HTERT RPE-1 (cell line): ENCODE data around the gene RPUSD4.

Experiments used
- in situ Hi-C: fragments of 300-500 bp; cut with MboI; formaldehyde crosslinking; loops from 4 replicates; pipeline ENCODE4 v1.14.3; 2020; ENCODE audit warnings: low sequenced_read_pairs

RPUSD4 gene

DNA sequence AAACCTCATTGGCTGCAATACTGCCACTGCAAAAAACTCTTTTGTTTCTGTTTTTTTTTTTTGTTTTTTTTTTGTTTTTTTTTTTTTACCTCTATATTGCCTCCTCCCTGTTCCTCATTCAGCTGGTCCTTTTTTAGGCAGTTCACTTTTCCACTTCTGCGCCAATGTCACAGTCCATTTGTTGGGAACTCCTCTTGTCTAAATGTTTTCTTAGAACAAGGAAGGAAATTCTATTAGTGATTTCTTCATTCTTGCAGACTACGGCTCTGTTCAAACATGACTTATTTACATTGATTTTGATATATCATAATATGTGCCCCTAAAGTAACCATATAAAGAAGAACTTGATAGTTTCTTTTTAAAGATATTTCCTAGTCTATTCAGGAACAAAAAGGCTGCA is 3.0 kb upstream of the RPUSD4 start:
- in situ Hi-C loops = no loop called here

DNA sequence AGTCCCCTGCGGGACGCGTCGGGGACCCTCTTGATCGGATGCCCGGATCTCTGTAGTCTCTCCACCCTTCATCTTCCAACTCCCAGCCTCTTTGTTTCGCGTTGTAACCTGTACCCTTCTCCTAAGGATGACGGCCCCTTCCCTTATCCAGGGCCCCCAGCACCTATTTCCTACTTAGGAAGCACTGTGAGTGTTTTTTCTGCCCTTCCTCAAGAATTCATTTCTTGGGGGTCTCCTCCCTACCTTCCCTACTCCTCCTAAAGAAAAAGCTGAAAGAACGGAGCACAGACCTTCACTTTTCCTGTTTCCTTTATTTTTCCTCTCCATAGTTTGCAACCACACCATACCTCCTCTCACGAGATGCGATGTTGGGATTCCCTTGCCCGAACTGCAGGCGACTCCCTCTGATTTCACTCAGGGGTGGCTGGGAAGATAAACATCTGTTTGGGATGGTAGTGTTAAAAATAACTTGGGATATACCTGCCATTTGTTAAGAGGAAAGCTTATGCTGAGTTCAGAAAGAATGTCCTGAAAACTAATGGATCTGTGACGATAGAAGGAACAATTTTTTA is 725 bp upstream of the RPUSD4 start:
- in situ Hi-C loops = no loop called here

DNA sequence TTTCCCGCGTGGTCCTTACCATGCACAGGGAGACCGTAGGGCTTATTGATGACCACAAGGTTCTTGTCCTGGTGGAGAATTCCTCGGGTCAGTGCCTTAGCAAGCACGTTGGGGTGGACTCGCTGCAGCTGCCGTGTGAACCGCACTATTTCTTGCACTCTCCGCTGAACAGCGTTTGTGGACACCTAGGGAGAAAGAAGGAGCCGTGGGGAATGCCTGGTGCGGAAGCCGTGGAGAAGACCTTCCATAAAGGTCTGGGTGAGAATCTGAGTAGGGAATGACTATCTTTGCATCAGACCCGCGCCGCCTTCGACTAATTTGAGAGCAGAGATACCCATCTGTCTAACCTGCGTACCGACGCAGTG is 597 bp downstream of the RPUSD4 start:
- in situ Hi-C loops = no loop called here

DNA sequence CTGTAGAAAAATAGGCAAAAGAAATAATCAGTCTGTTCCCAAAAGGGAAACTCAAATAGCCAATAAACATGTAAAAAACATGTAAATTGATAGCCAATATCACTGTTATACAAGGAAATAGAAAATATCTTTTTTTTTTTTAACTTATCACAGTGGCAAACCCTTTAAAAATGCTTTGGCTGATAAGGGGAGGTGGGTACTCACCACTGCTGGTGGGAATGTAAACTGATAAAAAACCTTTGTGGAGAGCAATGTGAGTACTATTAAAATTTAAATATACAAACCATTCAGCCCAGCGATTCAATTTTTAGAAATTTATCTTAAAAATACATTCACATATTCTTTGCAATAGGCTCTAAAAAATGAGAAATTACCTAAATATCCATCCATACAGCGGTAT is 3.6 kb downstream of the RPUSD4 start:
- in situ Hi-C loops = no loop called here

DNA sequence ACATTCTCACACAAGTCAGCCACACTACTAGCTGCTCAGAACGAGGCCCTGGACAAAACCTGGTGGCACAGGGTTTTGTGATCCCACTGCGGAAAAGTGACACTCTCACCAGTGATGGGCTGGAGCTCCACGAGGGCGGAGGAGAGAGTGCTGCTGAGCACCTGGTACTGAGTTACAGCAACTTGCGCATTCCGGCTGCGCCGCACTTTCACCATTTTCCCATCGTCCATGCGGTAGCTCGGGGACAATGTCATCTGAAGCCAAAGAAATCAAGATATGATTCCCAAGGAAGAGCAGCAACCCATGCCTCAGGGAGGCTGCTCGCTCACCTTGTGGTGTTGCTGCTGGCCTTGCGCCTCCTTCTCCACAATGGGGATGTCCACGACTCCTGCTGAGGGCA is 6.1 kb downstream of the RPUSD4 start:
- in situ Hi-C loops = no loop called here

DNA sequence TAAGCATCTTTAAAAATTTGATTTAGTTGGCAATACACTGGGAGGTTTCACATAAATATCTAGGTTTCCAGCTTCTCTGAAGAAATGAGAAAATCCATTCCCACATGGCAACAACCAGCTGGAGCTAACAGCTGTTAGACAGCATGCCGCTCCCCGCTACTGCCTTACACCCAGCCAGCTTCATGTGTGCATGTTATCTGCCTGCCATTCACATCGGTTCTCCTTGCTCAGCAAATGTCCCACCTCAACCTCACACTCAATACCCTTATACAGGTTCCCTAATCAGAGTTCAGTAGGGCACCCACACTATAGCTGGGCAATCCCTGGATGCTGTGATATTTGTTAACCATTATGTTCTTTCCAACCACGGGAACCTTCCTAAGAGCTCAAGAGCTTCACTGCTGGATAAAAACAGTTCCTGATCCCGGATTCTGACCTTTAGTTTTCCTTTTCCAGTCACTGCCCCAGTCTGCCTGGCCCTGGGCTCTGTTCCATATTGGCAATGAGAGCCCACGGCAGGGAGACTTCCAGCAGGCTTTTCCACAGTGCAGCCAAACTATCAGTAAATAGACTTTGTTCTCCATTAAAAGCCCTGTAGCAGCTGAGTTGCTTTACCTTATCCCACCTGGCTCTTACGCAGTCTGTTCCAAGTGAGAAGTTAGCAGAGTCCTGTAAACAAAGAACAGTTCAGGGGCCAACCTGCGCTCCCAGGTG is 8.6 kb downstream of the RPUSD4 start:
- in situ Hi-C loops = no loop called here

DNA sequence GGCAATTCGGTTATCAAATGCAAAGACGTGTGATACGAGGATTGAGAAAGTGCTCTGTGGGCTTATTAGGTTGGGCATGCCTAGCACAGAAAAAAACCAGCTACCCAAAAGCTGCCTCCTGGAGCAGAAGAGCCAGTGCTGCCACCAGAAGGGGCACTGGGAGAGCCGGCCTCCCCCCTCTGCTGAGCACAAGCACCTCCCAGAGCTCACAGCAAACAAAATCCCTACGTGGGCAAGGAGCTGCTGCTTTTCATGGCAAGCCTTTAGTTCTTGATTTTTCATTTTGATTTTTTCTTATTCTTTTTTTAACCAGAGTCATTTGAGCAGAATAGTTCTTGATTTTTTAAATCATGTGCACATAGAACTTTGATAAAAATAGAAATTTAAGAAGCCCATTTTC is 12.8 kb downstream of the RPUSD4 start:
- in situ Hi-C loops = loop anchor here (25.0 kb wide), 1 partner anchor 286 kb away; the partner anchor contains the start of genes DDX25 and PUS3

DNA sequence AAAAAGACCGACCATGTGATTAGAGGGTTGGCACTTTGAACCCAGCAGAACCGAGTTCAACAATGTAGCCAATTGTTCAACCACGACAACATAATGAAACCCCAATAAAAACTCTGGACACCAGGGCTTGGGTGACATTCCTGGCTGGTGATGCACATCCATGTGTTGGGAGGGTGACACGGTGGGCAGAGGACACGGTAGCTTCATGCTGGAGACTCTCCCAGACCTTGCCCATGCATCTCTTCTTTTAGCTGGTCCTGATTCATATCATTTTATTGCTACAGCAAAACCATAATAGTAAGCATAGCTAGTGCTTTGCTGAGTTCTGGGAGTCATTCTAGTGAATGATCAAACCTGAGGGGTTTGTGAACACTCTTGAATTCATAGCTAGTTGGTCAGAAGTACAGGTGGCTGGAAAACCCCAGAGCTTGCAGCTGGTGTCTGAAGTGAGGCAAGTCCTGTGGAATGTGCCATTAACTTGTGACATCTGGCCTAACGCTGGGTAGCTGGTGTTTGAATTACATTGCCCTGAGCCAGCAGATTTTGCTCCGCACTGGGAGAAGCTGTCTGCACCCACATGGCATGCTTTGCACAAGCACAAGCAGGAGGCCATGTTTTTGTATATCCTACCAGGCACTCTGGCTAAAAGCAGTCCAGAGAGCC is 14.0 kb downstream of the RPUSD4 start:
- in situ Hi-C loops = loop anchor here (25.0 kb wide), 1 partner anchor 285 kb away; the partner anchor contains the start of genes DDX25 and PUS3

DNA sequence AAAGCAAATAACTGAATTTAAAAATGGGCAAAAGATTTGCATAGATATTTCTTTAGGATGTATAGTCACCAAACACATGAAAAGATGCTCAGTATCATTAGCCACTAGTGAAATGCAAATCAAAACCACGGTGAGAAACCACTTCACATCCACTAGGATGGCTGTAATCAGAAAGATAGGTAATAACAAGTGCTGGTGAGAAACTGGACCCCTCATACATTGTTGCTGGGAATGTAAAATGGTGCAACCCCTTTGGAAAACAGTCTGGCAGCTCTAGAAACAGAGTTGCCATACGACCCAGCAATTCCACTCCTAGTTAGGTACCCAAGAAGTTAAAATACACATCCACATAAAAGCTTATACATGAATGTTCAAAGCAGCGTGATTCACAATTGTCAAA is 16.3 kb downstream of the RPUSD4 start:
- in situ Hi-C loops = loop anchor here (25.0 kb wide), 1 partner anchor 283 kb away; the partner anchor contains the start of genes DDX25 and PUS3

DNA sequence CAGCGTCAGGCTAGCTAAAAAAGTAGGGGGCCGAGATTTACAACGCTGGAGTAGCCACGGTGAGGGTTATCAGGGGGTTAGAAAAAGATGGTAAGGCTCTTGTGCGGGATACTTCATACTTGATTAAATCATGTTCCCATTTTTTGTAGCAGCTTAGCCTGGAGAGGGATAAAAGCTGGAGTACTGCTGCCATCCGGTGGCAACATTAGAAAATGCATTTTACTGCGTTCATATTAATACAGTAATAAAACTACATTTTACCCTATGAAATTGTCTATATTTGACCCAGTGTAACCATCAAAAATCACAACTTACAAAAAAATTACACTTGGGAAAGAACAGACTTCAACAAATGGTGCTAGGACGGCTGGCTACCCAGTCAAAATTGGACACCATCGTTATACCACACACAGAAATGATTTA is 17.3 kb downstream of the RPUSD4 start:
- in situ Hi-C loops = loop anchor here (25.0 kb wide), 1 partner anchor 282 kb away; the partner anchor contains the start of genes DDX25 and PUS3

DNA sequence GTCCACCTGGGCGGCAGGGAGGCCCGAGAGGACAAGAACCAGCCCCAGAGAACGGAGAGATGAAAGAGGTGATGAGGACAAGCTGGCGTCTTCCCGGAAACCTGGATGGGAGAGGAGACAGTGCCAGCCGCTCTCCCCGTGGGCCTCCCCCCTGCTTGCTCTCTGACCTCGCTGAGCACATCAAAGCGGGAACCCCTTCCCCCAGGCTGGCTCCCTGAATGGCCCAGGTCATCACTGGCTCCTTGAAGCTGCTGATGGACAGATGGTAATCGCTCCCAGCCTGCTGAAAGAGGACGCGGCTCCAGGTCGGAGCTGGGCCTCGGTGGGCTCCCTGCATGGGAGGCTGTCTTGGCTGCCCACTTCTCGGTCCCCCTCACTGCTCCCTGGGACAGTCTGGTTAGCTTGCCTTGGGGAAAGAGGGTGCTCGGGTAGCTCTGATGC is 18.4 kb downstream of the RPUSD4 start:
- in situ Hi-C loops = loop anchor here (25.0 kb wide), 1 partner anchor 281 kb away; the partner anchor contains the start of genes DDX25 and PUS3

DNA sequence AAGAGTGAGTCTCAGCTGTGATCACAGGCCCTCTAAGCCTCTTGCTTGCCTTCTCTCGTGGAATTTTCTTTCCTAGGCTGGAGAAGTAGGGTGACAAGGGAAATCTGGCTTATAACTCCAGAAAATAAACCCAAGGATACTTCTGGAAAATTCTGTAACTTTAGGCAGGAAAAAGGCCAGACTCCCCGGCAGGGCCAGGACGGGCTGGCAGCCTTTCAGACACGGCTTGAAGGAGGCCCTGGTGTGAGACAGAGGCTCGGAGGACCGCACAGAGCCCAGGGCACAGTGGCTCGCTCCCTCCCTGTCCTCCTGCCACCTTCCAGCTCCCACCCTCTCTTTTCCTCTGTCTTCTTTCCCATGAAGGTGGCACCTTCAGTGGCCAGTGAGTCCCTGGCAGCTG is 19.1 kb downstream of the RPUSD4 start:
- in situ Hi-C loops = loop anchor here (25.0 kb wide), 1 partner anchor 280 kb away; the partner anchor contains the start of genes DDX25 and PUS3

DNA sequence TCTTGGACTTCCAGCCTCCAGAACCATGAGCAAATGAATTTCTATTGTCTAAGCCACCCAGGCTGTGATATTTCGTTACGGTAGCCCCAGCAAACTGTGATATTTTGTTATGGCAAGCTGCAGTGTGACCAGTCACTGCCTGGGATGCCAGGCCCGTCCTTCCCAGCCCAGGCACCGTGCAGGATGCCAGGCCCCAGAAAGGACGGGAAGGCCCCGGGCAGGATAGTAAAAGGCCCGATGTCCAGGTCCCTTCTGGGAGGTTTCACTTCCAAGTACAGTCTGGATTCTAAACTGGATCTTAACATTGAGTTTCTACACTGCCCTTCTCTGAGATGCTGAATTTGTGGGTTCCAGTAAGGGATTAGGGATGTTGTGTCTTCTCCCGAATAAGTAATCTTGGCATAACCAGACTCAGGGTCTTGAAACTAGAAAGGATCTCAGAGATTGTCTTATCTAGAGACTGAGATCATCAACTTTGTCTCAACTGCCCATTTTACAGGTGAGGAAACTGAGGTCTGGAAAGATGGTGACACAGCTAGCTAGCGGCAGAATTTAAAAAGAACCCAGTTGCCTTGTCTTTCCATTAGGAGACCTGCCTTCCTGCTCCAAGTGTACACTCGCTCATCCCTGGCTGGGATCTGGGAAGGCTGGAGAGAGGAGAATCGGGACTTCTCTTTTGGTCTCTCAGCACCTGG is 19.9 kb downstream of the RPUSD4 start:
- in situ Hi-C loops = loop anchor here (25.0 kb wide), 1 partner anchor 279 kb away; the partner anchor contains the start of genes DDX25 and PUS3

DNA sequence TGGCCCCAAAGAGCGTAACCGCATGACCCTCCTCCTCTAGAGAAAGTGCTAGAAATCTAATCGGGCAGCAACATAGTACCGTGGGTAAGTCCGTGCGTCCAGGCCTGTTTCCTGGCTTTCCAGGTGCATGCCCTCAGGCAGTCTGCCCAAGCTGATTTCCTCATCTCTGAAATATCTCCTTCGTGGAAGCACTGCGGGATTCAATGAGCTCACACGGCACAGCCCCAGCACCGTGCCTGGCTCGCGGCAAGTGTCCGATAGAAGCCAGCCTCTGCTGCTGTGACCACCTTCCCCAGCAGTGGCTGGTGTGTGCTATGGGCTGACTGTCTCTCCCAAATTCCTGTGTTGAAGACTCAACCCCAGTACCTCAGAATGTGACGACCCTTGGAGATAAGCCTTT is 20.7 kb downstream of the RPUSD4 start:
- in situ Hi-C loops = loop anchor here (25.0 kb wide), 1 partner anchor 278 kb away; the partner anchor contains the start of genes DDX25 and PUS3

DNA sequence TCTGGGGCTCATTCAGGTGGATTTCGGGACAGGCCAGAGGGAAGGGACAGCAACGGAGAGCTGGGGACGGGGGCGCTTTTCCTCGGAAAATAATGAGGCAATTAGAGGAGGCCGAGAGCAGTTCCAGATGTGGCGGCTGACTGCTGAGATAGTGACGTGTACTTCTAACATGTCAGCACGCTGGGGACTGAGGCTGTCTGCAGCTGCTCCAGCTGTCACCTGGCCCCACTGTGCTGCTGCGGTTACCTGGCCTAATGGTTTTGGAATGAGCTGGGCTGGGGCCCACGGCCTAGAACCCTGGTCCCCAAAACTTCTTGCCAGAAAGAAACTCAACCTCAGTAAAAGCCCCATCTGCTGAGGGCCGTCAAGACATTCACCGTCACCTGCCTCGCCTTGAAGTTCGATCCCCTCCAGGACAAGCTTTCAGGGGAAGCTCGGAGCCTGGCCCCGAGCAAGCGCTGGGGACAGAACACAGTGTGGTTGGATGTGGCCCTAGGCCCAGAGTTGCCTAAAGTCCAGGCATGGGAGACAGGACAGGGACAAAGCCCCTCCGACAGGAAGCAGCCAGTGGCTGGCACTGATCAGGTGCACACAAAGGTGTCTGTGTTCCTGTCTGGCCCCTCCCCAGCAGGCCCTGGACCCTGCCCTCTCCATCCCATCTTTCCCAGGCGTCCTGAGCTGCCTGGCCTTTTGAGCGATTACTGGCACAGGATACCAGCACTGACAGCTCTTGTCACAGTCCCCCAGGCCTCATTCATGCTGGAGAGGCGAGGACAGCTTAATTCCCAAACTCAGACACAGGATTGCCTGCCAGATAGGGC is 22.1 kb downstream of the RPUSD4 start:
- in situ Hi-C loops = loop anchor here (25.0 kb wide), 1 partner anchor 277 kb away; the partner anchor contains the start of genes DDX25 and PUS3

DNA sequence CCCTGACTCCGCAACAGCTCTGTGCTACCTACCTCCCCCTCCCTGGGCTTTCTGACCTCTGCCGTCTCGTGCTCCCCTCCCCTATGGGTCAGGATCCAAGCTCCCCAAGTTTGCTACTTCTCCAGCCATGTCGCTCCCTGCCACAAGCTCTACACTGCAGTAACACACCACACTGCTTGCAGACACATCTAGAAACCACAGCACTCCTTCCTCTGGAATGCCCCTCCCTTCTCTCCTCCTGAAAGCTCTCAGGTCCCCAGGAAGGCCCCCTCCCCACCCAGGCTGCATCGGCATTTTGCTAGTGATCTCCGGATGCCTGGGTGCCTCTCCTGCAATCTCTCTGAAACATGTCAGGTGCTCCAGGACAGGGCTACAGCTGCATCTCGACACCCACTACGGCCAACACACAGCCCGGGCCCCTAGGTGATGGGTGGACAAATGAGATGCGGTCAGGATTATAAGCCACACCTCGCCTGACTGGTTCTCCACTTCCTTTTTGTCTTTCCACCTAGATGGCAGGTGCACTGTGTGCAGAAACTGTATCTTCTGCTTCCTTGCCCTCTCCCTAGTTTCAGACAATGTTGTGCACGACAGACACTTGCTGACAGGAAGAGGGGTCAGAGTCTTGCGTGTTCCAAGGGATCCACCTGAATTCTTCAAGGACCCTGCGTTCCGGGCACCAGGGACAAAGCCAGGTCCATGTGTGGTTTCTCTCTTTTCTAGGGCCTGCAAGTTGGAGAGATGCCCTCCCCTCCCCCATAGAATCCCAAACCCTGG is 22.9 kb downstream of the RPUSD4 start:
- in situ Hi-C loops = loop anchor here (25.0 kb wide), 1 partner anchor 276 kb away; the partner anchor contains the start of genes DDX25 and PUS3

DNA sequence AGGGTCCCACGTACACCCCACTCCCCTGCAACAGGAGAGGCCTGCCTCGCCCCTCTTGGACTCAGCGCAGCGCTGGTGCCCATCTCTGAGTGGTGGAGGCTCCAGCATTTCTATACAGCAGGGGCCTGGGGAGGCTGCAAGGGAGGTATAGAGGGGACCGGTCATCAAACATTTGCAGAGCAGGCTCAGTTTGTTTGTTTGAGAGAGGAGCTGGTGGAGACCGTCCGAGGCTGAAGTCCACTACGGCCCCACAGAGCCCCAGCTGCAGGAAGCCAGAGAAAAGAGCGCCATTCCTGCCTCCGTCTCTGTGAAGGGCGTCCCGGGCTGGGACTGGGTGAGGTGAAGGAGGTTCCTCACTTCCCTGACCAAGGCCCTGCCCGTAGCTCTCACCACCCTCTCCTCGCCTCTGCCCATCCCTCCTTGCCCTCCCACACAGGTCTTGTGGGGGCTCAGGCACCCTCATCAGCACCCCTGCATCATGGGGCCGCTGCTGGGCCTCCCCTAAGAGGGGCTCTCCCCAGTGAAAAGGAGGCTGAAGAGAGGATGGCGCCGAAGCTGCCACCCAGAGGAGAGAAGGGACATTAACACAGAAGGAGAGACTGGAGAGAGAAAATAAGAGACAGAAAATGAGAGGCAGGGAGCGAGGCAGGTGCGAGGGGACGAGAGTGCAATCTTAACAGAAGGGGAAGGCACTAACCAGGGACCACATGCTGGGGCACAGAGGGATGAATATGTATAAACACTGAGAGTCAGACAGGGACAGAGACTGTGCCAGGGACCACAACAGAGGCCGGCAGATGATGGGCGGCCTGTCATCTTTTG is 24.5 kb downstream of the RPUSD4 start:
- in situ Hi-C loops = loop anchor here (25.0 kb wide), 1 partner anchor 275 kb away; the partner anchor contains the start of genes DDX25 and PUS3
